GM19463 (cell line): Measurements from ENCODE around the gene GPR39.
A peak's percentile ranks its signal among the peaks of the same experiment; 100 is the strongest.
"Not testable (repeated sequence)": the region's sequence is repeated elsewhere in the genome, so short reads cannot be mapped to it uniquely, and the experiment has no call there.

Source experiments
- ATAC-seq: cut with Tn5 transposase; IDR thresholded peaks from one replicate; pipeline ENCODE4 v1.9.1; 2021; ENCODE audit warnings: mild to moderate bottlenecking, moderate library complexity; ENCODE audit not compliant: unreplicated experiment

Gene GPR39

GRCh38 chr2:132416723-132417395 lies at the start of gene GPR39:
GPR39 (plus strand) TSS chr2:132416805.
- peak; percentile 41 for ATAC-seq

DNA sequence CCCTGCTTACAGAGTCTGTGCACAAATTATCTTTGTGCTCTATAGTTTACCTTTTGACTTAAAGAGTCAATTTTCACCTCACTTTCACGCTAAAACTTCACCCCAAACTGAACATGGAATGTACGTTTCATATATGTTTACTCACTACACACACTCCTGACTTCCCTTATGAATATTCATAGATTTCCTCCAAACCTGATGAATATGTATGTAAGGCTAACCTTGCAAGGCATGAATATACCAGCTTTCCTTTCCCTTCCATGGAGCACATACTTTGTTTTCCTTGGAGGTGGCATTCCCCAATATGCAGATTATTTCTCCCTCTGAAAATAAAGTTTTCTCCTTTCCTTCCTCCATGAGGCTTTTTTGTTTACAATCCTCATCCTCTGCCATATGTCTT lies 48.4 kb upstream of the GPR39 start:
- no peak for ATAC-seq

GRCh38 chr2:132372276-132372675 lies 44.3 kb upstream of the GPR39 start:
- no peak for ATAC-seq

DNA sequence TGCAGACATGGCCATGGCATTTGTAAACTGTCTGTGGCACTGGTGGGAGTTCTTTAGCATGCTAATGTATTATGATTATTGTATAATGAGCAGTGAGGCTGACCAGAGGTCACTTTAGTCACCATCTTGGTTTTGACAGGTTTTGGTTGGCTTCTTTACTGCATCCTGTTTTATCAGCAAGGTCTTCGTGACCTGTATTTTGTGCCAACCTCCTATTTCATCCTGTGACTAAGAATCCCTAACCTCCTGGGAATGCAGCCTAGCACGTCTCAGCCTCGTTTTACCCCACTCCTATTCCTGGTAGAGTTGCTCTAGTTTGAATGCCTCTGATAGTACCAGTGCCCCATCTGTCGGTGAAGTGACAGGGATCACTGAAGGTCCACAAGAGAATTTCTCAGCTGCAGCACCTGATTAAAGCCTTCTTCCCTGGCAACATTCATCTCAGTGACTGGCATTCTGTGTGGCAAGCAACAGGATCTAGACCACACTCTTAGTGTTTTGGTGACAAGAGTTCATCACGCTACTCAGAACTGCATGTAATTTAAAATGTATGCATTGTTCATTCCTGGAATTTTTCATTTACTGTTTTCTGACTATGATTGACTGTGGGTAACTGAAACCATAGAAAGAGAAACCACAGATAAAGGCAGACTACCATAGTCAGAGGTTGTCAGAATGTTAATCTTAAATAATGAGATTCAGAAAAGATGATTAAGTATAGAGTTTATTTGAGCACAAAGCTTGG lies 43.0 kb upstream of the GPR39 start:
- ATAC-seq = no peak

GRCh38 chr2:132374151-132374550 lies 42.5 kb upstream of the GPR39 start:
- no peak for ATAC-seq

GRCh38 chr2:132374551-132374950 lies 42.1 kb upstream of the GPR39 start:
- ATAC-seq = no peak

DNA sequence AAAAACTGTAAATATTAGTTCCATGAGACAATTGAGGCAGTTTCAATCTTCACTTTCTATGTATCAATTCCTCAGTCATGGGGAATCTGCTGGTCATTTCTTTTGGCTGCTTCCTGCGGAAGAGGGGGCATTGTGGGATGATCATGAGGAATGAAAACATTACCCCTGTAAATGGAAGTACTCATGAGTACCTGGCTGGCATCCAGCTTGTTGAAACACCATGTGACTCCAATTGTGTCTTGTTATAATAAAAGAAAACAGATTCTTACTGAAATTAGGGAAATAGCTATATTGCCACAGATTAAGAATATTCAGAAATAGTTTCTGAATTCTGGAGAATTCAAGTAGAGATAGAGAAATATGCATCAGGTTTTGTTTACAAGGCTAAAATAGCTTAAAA lies 41.6 kb upstream of the GPR39 start:
- ATAC-seq = no peak

GRCh38 chr2:132381376-132381775 lies 35.2 kb upstream of the GPR39 start:
- no peak for ATAC-seq

- ATAC-seq = no peak
These were observed 32.6 kb upstream of the GPR39 start for GRCh38 chr2:132383956-132384355.

DNA sequence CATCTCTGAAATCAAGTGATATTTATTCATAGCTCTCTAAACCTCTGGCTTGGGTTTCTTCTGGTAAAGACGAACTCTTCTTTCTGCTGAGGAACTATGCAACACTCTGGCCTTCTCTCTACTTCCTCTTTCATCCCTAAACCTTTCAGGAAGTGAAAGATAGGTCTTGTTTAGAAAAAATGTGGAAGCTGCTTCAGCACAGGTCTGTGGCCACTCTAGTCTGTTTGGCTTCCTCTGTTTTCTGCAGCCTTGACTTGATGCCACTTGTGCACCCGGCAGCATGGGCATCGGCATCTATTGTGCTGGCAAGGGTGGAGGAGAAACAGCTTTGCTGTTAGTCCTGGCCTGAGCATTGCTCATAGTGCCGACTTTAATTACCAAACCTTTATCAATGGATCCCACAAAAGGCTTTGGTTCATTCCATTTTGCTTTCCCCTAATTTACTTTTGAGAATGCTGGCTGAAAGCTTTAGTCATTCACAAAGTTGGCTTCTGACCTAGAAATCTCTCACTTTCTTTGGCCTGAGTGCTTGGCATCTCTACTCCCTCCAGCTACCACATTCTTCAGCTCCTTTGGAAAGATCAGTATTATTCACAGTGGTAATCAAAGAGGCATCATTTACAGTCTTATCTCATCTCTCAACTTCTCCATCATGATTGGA lies 32.0 kb upstream of the GPR39 start:
- ATAC-seq = no peak

GRCh38 chr2:132387126-132387525 lies 29.5 kb upstream of the GPR39 start:
- no peak for ATAC-seq

- no peak for ATAC-seq
These were observed 26.5 kb upstream of the GPR39 start for GRCh38 chr2:132390076-132390475.

- ATAC-seq = no peak
These were observed 25.2 kb upstream of the GPR39 start for GRCh38 chr2:132391378-132391777.

DNA sequence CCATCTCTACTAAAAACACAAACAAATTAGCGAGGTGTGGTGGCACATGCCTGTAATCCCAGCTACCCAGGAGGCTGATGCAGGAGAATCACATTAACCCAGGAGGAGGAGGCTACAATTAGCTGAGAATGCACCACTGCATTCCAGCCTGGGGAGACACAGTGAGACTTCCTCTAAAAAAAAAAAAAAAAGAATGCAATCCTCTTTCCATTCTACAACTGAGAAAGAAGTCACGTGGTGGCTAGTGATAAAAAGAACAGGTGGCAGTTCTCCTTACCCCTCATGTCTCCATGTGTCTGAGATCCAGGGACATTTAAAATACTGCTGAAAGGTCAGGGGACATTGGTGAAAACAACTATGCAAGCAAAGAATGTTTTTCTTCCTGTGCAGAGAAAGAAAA lies 24.4 kb upstream of the GPR39 start:
- no peak for ATAC-seq

DNA sequence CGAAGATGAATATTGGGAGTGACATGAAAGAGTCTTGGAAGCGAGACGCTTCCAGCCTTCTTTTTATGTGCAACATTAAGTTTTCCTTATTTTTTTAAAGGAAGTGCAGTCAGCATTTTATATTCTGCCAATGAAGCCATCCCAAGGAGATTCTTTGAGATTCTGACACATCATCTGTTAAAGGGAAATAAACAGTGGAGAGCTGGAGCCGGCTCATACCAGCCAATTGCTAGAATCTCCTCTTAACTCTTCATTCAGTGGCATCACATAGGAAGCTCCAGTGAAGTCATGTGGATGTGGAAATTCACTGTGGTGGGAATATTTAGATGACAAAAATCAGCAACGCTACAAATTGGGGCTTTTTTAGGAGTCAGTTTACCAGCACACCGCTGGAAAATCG lies 23.7 kb upstream of the GPR39 start:
- ATAC-seq = no peak

GRCh38 chr2:132397042-132397441 lies 19.6 kb upstream of the GPR39 start:
- not testable (repeated sequence) for ATAC-seq

GRCh38 chr2:132400169-132400900 lies 16.3 kb upstream of the GPR39 start:
- ATAC-seq = no peak

DNA sequence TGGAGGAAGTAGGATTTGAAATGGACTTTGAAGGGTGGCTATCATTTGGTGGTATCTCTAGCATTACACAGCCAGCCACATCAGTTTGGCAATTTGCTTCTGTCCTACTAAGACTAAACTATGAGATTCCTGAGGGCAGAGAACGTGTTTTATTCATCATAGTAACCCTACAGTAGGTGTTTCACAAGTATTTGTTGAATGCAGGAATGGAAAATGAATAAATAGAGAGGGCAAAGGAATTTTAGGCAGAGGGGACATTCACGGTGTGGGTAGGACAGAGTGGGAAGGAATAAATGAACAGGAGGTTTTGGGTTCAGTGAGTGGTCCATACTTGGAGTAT lies 15.7 kb upstream of the GPR39 start:
- ATAC-seq = no peak

- no peak for ATAC-seq
These were observed 15.3 kb upstream of the GPR39 start for GRCh38 chr2:132401326-132401725.

DNA sequence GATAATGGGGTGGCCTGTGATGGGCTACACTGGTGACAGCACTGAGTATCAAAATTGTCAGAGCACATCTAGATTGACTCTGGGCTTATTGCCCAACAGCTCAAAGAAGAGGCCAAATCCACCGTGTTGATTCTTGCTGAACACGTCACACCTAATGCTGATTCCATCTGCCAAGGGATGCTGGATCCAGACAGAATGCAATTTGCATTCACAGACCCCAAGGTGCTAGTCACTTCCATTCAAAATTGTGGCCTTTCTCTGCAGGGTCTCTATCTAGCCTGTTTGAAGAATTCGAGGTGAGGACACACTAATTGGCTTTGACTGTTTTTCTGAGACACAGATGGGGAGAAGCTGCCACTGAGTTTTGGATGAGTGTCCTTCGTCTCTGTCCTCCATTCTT lies 13.5 kb upstream of the GPR39 start:
- no peak for ATAC-seq

- no peak for ATAC-seq
These were observed 12.5 kb upstream of the GPR39 start for GRCh38 chr2:132404056-132404455.

DNA sequence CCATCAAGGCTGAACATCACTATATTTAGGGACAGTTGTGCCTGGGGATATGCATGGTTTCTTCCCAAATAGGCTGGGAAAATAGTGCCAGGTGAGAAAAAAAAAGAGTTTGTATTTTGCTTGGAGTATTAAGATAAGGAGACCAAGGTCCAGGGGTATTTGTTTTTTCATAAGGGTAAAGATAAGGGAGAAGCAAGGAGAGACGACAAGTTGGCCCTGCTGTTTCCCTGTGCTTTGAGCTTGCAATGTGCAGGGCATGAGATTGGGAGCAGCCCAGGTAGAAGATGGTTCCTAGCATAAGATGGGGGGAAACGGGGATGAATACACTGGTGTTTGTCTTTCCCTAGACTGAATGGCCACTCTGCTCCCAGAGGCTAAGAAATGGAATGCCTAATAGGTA lies 8.8 kb upstream of the GPR39 start:
- no peak for ATAC-seq
